NCI-H510A (cell line): Measurements from ENCODE around the gene CACNA1D.

Experiments used
- DNase-seq: peaks from one replicate; lab custom pipeline; 2025; lab: John Stamatoyannopoulos, UW

Gene CACNA1D

DNA sequence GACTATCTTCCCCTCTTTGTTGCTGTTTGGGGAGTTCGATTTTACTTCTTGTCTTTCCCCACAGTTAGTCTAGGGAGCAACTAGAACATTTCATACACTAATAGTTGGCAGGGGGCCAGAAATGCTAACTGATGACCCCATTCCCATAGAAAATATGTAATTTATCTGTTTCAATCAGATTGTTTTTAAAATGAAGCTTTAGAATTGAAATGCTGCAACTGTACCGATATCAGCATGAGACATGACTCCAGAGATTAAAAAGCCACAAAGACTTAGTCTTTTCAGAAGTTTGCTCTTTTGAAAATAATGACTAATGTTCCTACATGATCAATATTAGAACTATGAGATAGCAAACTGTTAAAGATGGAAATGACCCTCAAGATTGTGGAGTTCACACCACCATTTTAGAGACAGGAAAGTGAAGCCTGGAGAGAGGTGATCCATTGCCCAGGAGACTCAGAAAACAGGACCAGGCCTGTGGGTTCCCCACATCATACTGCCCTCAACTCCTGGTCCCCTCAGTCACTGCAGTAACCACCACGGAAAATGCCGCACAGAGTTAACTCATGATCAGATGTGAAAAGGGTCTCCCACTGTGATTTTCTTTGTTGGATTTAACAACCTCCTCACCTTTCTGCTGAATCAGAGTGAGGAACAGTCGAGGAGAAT lies 221.5 kb downstream of the CACNA1D start:
- DNase-seq: no peak

DNA sequence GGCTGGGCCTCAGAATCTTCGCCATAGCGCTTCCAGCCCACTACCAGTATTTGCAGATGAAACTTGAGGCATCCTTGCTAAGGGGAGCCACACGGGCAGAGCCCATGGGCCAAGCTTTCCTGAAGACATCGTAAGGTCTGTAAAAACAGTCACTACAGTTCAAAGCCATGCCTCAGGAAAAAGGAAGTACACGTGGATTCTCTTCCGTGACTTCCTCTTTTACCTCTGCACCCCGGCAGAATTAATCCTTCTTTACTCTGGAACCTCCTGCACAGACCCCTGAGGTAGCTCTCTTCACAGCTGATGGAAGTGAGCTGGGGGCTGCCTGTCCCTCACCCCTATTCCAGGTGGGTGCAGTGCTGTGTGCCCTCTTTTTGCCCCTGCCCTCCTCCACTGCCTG lies 222.6 kb downstream of the CACNA1D start:
- no peak for DNase-seq

DNA sequence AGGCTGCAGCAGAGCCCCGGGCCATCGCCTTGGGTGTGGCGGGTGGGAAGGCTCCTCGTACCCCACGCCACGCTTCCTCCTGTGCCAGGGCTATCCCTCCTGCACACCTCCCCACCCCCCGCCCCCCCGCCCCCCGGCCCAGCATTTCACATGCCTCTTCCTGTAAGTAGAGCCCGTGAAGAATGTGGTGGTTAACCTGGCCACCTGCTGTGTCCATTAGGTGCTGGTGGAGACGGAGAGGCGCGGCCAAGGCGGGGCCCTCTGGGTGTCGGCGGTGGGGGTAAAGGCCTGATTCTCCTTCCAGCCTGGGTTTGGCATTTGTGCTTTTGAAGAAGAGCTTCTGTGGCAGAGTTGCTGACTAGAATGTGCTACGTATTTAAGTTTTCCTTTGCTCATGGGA lies 224.1 kb downstream of the CACNA1D start:
- peak; percentile 20 for DNase-seq

DNA sequence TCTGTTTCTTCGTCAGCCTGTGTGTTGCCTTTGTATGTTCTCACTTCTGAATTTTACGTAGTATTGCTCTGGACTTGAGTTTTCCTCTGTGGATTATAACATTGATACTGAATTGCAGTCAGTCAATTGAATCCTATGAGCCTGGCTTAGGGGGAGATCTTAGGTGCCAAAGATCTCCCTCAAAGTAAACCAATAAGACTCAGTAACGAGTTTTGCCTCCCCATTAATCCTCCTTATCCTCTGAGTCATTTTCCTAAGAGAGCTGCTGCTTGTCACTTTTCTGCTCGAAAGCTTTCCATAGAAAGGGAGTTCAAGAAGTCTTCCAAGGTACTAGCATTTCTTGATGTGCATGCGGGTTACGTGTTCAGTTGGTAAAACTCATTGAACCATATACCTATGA lies 225.4 kb downstream of the CACNA1D start:
- DNase-seq: no peak

DNA sequence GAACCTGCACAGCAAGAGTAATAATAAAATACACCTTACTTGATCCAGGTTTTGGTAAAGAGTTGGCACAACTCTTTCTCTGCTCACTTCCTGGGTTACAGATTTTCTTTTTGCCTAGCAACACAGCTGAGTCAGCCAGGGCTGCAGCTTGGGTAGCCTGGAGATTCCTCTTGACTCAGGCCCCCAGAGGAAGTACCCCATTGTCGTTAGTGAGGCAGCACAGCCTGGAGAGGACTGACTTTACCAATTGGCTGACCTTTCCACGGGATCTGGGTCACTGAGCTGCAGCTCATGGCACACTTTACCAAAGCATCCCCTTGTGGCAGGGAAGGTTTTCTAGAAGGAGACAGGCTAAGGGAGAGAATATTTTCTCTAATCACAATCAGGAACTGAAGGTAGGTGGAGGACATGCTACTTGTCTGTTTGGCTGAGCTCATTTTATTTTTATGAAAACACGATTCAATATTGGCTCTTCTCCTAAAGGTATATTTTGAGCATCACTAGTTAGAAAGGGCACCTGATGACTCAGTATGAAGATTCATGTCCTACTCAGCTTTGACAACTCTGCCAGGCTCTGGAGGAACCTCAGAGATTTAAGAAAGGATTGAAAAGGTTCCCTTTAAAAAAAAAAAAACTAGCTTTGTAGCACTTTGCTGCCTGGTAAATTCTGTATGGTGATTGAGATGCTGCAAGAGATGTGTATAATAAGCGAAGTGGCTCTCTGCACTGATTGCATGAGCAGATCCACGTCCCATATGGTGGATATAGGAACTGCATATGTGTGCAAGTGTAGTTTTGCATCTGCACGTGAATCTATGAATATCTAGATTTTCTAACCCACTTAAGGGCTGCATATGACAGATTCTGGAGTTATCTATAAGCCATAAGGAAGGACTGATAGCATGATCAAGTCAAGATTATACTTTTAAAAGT lies 227.0 kb downstream of the CACNA1D start:
- no peak for DNase-seq

DNA sequence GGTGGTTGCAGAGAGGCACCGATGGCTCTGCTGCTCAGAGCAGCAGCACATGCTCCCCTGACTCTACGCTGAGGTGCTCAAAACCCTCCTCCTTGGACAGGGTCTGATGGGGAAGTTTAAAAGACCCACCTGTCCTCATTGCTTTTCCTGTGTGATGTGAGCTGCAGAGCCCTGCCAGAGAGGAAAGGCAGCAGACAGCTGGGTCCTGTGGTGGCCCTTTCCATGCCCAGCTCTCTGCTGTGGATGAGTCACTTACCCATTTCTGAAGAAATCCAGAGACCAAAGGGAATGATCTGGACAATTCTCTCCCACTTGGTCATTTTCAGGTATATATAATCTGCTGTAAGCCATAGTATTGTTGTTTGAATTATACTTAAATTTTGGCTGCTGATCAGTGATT lies 230.2 kb downstream of the CACNA1D start:
- no peak for DNase-seq

DNA sequence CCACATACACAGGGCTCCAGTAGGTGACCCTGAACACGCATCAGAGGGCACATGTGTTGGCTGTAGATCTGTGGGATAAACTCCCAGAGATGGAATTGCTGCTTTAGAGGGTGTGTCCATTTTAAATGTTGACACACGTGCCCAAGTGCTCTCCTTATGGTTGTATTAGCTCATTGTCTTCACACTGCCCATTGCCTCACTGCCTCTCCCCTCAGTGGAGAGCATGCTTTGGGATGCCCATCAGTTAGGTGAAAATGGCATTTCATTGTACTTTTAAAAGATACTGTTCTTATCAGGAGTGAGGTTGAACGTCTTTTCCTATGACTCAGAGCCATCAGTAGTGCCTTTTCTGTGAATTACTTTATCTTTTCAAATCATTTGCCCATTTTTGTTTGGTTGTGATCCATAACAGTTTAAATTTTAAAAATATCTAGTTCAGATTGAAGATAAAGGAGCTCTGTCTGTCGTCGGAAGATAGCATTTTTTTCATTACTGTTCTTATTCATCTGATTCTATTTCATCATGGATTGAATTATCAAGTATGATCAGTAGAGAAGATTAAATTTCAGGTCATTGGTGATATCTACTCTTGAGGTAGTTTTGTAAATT lies 231.1 kb downstream of the CACNA1D start:
- DNase-seq: no peak

DNA sequence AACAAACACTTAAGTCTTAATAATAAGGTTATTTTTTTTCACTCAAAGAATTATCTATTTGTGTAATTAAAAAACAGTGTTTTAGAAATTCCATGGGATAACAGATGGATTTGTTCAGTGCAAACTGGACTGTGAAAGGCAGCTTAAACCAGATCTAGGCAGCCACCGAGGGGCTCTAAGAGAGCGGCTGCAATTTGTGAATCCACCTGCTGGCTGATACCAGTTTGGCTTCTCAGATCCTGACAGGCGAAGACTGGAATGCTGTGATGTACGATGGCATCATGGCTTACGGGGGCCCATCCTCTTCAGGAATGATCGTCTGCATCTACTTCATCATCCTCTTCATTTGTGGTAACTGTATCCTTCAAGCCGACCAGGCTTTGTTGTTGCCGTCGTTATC lies 232.2 kb downstream of the CACNA1D start:
- no peak for DNase-seq

DNA sequence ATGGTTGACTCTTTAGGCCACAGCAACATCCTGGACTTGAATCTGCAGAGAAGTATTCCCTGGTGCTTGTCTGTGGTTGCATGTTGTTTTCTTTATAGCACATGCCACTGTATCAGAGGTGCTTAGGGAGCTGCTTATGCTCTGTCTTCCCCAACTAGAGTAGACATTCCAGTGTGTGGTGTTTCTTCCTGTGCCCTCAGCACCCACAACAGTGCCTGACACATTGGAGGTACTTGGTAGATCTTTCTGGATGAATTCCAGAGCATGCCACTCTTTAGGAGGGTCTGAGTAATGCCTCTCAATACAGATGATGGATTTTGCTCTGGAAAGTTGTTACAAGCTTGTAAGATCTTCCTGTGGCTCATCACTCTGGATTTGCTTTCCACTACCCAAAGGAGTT lies 234.2 kb downstream of the CACNA1D start:
- no peak for DNase-seq

DNA sequence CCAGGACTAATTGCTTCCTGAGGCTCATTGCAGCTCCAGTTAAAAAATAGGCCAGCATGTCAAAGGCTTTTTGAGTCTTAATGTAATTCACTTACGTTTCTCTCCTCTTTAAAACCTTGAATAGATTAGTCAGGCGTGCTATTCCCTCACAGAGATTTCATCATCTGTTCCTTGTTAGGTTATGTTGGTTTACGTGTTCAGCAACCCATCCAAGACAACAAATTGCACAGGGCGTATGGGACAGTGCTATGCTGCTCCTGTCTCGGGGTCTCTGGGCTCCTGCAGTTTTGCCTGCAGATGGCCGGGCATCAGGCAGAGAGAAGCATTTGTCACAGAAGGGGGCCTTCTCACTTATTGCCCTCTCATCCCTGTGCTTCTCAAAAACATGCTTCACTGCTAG lies 234.7 kb downstream of the CACNA1D start:
- no peak for DNase-seq

DNA sequence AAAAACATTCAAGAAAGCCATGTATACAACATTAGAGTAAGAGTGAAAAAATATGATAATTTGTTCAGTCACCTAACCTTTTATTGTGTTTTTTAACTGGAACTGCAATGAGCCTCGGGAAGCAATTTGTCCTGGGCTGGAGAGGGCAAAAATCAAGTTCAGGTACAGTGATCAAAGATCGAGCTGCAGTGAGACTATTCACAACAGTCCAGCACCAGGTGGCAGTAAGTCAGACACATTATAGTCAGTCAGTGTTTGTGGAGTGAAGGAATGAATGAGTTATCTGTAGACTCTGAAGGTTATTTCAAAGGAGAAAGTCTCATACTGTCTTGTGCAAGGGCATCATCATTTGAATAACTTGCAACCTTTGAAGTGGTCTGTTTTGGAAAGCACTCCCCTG lies 235.2 kb downstream of the CACNA1D start:
- DNase-seq: no peak

DNA sequence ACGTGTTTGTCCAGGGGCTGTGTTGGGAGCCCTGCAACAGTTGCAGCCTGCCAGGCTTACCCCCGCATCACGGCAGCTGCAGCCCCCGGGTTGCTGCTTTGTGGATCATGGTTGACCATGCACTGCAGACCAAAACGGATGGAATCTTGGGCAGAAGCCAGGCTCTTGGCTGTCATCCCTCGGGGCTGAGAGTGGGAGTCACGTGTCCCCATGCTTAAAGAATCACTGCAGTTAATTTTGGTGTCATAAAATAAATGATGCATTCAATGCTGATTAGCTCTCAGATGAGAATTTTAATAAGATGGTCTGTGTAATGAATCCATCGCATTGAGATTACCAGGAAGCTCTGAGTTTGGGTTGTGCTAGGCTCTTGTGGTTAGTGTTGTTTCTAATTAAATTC lies 236.2 kb downstream of the CACNA1D start:
- no peak for DNase-seq

DNA sequence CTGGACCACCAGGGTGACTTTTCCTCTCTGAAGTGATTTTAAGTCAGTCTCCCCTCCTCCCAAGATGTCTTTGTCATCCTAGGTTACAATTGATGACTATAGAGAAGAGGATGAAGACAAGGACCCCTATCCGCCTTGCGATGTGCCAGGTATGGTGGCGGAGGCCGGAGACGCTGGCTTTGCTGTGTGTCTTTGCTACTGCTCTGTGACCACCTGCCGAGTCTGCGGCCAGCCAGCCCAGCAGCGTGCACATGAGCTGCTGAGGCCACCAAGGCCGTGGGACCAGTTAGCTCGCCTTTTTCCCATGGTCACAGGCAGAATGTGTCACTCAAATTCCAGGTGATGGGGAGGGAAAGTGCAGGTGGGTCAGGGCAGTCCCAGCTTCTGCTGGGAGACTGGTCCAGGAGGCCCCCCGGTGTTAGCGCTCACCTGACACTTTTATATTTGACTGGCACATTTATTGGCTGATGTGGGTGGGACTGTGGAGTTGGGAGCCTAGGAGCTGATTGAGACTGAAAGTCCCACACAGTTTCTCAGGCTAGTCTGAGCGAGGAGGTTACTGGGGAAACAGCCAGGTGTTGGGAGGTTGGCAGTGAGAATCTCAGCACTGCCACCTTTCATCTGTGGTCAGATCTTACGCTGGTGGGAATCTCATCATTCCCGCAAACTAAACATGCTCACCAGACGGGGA lies 237.7 kb downstream of the CACNA1D start:
- no peak for DNase-seq

DNA sequence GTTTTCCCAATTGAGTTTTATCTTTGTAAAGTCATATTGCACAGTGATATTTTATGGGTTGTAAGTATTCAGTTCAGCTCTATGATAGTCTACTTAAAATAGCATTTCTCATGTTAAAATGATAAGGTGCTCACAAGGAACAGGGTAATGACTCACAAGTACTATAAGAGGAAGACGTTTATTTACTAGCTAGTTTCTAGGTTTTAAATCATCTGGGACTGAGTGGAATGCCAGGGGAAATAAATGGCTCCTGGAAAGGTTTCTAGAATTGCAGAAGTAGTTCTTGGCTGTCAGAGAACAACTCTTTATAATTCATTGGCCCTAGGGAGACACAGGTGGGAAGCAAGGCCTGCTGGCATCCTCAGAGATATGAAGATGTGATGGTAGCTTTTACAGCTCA lies 239.0 kb downstream of the CACNA1D start:
- DNase-seq: no peak

DNA sequence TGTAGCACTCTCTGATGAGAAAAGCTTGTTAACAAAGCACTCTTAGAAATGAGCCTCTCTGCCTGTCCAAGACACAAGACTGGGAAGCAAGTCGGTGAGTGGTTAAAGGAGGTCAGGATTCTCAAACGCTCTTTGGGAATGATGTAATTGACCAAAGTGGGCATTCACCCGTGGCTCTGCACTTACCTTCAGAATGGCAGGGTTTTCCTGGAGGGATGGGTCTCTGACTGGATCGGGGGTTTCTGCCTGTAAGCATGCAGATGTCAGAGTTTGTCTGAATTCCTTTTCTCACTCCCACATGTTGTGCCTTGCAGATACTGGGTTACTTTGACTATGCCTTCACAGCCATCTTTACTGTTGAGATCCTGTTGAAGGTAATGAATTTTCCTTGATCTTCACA lies 245.6 kb downstream of the CACNA1D start:
- no peak for DNase-seq

DNA sequence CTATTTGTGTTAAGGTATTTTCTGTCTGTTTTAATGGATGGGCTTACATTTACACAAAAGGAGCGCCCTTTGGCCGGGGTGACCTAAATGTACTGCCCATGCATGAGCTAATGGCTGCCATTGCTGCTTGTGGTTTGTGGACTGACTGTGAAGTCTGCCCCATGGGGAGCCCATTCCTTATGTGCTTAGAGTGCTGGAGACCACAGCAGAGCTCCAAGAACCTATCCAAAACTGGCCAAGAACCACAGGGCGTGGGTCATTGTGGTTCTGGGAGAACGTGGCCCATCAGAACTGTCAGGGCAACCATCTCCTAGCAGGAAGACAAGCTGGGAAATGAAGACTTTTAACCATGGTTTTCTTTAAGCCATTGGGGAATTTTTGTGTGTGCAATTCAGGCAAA lies 246.5 kb downstream of the CACNA1D start:
- no peak for DNase-seq

DNA sequence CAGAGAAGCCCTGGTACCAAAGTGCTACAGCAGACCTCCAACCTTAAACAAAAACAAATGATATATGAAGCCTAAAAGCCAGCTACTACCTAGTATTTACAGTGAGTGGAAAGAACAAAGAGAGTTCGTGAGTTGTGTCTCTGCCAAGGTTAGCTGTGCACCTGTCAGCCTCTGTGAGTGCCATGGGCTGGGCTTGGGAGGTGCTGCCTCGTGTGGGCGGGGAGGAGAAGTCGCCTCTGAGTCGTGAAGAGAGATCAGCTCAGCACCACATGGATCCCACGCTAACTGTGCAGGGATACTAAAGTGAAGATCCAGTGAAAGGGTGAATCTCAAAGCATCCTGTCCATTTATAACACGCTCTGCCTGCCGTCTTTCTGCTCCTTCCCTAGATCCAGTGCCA lies 249.9 kb downstream of the CACNA1D start:
- DNase-seq: peak; percentile 82

DNA sequence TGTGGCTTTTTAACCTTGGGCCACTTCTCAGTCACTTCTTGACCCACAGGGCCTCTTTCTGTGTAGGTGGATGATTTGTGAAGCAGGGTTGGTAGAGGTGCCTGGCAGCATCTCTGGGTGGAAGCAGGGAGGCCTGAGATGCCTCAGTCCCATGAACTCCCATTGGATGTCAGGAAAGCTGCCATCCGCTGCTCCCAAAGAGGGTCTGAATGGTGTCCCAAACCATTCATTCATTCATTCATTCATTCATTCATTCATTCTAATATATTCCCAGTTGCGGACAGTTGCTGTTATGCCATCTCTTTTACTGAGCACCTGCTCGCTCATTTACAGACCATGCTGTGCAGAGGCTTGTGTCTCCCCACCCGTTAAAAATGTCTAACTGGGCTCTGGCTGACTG lies 253.1 kb downstream of the CACNA1D start:
- DNase-seq: no peak

DNA sequence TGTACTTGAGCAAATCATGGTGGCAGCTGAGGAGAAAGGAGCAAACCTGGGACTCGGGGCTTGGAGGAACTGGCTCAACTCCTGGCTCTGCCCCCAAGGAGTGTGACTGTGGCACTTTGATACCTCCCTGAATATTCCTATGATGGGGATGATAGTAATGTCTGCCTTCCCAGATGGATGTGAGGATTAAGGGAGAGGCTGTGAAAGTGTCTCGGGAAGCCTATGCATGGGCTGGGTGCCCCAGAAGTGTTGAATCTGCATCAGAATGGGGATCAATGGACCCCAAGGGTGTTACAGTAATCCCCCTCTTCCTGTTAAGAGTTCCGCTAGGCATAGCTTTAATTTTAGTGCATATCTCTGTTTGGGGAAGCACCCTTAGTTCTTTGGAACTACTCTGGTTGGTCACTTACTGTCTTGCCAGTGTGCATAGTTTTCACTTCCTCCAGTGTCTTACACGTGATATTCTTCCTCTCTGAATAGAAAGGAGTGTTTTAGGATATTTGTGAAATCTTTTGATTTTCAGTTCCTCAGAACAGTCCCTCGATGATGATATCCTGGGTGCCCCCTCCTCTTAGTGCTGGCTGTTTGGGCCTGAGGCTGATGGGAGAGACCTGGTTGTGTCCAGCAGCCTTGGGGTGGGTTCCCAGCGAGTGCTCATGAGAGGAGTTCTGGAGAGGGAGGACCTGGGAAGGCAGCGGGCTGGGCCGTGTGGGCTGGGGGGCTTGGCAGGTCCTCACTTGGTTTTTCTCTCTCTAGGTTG lies 254.3 kb downstream of the CACNA1D start:
- DNase-seq: no peak

DNA sequence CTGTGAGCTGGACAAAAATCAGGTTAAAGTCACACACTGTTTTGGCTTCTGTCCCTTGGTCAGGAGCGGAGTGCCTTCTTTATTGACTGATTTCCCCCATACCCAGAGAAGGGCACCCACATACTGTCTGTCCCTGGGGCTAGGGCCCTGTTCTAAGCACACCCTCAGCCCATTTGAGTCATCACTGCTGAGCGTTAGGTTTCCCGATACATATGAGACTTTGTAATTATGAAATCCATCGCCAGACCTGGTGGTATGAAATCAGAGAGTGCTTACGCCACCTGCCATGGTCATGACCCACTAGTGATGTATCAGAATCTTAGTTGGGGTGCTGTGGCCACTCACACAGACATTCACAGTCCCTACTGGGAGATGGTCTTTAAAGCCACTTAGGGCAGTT lies 255.0 kb downstream of the CACNA1D start:
- no peak for DNase-seq

DNA sequence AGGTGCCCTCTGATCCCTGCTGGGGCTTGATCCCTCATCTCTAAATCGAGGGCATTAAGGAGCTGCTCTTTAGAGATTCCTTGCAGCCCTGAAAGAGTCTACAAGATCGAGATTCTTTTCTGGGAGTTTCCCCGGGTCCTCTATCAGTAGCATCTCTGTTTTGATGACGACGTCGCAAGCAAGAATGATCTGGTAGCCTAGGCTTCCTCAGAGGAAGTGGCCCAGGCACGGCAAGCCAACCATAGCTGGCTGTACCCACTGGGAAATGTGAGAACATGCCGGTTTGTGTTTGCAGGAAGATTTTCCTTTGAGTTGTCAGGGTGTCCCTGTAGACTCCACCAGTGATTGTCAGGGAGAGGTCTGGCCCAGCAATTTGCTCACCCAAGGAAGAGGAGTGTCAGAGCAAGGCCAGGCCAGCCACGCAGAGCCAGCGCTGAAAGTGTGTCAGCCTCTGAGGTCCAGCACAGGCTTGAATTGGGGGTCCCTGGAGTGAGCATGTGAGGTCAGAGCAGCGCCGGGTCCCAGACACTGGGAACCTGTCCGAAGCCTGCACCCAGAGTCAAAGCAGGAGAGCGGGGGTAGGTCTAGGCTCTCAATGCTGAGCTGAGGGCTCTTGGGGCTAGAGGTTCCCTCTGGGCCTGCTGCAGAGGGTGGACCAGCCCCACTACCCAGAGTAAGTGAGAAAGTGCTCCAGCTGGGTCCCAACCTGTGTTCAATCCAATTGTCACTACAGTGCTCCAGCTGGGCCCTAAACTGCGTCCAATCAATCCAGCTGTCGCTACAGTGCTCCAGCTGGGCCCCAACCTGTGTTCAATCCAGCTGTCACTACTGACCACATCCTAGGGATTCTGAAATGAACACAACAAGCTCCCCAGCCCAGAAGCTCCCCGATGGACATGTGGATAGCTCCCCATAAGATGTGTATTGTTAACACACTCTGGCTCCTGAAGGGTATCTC lies 256.1 kb downstream of the CACNA1D start:
- no peak for DNase-seq
